CD4-positive, alpha-beta T cell (primary cell): Measurements from ENCODE around the gene ZNF280C. TPM values are rescaled to one million over a fixed set of nuclear protein-coding genes. Genes with fewer than 3 reads are reported as not detected.

Experiments
- ATAC-seq: fragments of 200-7000 bp; cut with Tn5 transposase; one replicate; pipeline ENCODE4 v1.10.0; 2022; ENCODE audit warnings: mild to moderate bottlenecking; ENCODE audit not compliant: poor library complexity
- CTCF ChIA-PET: fragments of 350-600 bp; sonication (Branson Sonifier 250); formaldehyde crosslinking; loops from one replicate; lab custom pipeline; 2021; ENCODE audit warnings: antibody characterized with exemption, inconsistent platforms; lab: Charles Lee
- POLR2A ChIA-PET: fragments of 350-600 bp; sonication (Branson Sonifier 250); formaldehyde crosslinking; loops from one replicate; lab custom pipeline; 2021; ENCODE audit warnings: antibody characterized with exemption, inconsistent platforms; lab: Charles Lee
- DNase-seq, 14 experiments: peaks; one replicate each; pipeline ENCODE4 v3.0.0-alpha.2; 2013 to 2020; ENCODE audit warnings: mixed read lengths in 2 of 14
- H3K27ac ChIP-seq, 2 donors: one replicate each; pipeline versions ENCODE4 v1.5.1 to v1.7.0; 2013; ENCODE audit warnings: low read length in 2 of 2, low read depth in 1 of 2, mild to moderate bottlenecking in 1 of 2
- H3K27me3 ChIP-seq, 2 experiments: 1 replicate in 1 of 2; 2 replicates in 1 of 2; pipeline versions ENCODE4 v1.6.1 to v1.7.0; 2013; ENCODE audit warnings: low read length in 2 of 2, control low read depth in 1 of 2, mild to moderate bottlenecking in 1 of 2, moderate library complexity in 1 of 2; ENCODE audit not compliant: insufficient read depth in 2 of 2, control insufficient read depth in 1 of 2
- H3K36me3 ChIP-seq: one replicate; pipeline ENCODE4 v1.6.1; 2013; ENCODE audit warnings: low read length, control low read depth; ENCODE audit not compliant: insufficient read depth
- H3K4me1 ChIP-seq: one replicate; pipeline ENCODE4 v1.6.1; 2013; ENCODE audit warnings: low read length, control low read depth; ENCODE audit not compliant: insufficient read depth
- H3K4me3 ChIP-seq: one replicate; pipeline ENCODE4 v1.5.1; 2013; ENCODE audit warnings: mild to moderate bottlenecking, low read length, moderate library complexity
- H3K9me3 ChIP-seq, 2 experiments: 1 replicate in 1 of 2; 2 replicates in 1 of 2; pipeline versions ENCODE4 v1.6.1 to v1.7.0; 2013; ENCODE audit warnings: low read length in 2 of 2, mild to moderate bottlenecking in 2 of 2, control low read depth in 1 of 2, moderate library complexity in 1 of 2; ENCODE audit not compliant: control insufficient read depth in 1 of 2, insufficient read depth in 1 of 2
- H3K27ac Mint-ChIP-seq: one replicate; pipeline ENCODE4 v1.8.0; 2020; ENCODE audit warnings: mixed read lengths
- H3K27me3 Mint-ChIP-seq: one replicate; pipeline ENCODE4 v1.8.0; 2021; ENCODE audit warnings: mixed read lengths
- H3K36me3 Mint-ChIP-seq: one replicate; pipeline ENCODE4 v1.8.0; 2021; ENCODE audit warnings: low read depth, mixed read lengths
- H3K4me1 Mint-ChIP-seq: one replicate; pipeline ENCODE4 v1.8.0; 2021; ENCODE audit warnings: low read depth, mixed read lengths
- H3K4me3 Mint-ChIP-seq: one replicate; pipeline ENCODE4 v1.8.0; 2020; ENCODE audit warnings: mild to moderate bottlenecking, mixed read lengths
- H3K9me3 Mint-ChIP-seq: one replicate; pipeline ENCODE4 v1.8.0; 2020; ENCODE audit warnings: mixed read lengths
- intact Hi-C, 2 experiments: fragments of 100-400 bp; cut with DNase I in 1 of 2; cut with micrococcal nuclease in 1 of 2; formaldehyde crosslinking; loops; one replicate each; pipeline versions ENCODE4 v1.15.1 to v1.9.0; 2023 to 2025; cut with DNase I, micrococcal nuclease
- total RNA-seq, 174 experiments: library from RNA in 2 of 174; stranded (reverse) in 2 of 174; gene quantifications; one replicate each; pipeline ENCODE4 v1.2.3 and lab custom pipeline; 2021 to 2026
- TF ChIP-seq, protein P1 (sequence below): fragments of 200-600 bp; IDR thresholded peaks from one replicate; pipeline ENCODE4 v1.8.0; 2022; ENCODE audit warnings: antibody characterized with exemption, mild to moderate bottlenecking

The ZNF280C gene
- total RNA-seq, 2 experiments from 2014 or later: 3.7 to 4.2 TPM

DNA sequence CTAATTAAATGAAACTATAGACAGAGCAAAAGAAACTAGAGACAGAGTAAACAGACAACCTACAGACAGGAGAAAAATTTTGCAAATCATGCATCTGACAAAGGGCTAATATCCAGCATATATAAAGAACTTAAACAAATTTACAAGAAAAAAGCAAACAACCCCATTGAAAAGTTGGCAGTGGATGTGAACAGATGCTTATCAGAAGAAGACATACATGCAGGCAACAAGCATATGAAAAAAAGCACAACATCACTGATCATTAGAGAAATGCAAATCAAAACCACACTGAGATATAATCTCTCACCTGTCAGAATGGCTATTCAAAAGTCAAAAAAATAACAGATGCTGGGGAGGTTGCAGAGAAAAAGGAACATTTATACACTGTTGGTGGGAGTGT lies 14.8 kb downstream of the ZNF280C start:
- Mint-ChIP-seq H3K4me1 (peaks cover 29% of the 10 kb centered on the region), H3K9me3 (no peaks in the 10 kb centered on the region), H3K36me3 (peaks cover 27% of the 10 kb centered on the region), H3K4me3 (no peak overlapping the region), H3K27ac (no peak overlapping the region), H3K27me3 (no peaks in the 10 kb centered on the region)
- ChIA-PET CTCF (no interaction called here), POLR2A (no interaction called here)
- H3K4me1 ChIP-seq: no peaks in the 10 kb centered on the region
- no peak overlapping the region for H3K27ac ChIP-seq
- H3K36me3 ChIP-seq: no peaks in the 10 kb centered on the region
- TF ChIP-seq, protein P1, sequence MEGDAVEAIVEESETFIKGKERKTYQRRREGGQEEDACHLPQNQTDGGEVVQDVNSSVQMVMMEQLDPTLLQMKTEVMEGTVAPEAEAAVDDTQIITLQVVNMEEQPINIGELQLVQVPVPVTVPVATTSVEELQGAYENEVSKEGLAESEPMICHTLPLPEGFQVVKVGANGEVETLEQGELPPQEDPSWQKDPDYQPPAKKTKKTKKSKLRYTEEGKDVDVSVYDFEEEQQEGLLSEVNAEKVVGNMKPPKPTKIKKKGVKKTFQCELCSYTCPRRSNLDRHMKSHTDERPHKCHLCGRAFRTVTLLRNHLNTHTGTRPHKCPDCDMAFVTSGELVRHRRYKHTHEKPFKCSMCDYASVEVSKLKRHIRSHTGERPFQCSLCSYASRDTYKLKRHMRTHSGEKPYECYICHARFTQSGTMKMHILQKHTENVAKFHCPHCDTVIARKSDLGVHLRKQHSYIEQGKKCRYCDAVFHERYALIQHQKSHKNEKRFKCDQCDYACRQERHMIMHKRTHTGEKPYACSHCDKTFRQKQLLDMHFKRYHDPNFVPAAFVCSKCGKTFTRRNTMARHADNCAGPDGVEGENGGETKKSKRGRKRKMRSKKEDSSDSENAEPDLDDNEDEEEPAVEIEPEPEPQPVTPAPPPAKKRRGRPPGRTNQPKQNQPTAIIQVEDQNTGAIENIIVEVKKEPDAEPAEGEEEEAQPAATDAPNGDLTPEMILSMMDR: no peak
- ATAC-seq: no peak
- no peak for DNase-seq
- no peaks in the 10 kb centered on the region for H3K27me3 ChIP-seq
- H3K4me3 ChIP-seq: no peak overlapping the region
- intact Hi-C loops: no loop called here
- no peaks in the 10 kb centered on the region for H3K9me3 ChIP-seq

DNA sequence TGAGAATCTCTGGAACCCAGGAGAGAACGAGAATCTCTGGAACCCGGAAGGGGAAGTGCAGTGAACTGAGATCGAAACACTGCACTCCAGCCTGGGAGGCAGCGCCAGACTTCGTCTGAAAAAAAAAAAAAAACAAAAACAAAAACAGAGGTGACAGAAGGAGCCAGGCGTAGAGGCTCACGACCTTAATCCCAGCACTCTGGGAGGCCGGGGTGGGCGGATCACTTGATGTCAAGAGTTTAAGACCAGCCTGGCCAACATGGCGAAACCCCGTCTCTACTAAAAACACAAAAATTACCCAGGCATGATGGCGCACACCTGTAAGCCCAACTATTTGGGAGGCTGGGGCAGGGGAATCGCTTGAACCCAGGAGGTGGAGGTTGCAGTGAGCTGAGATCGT lies 17.0 kb downstream of the ZNF280C start:
- POLR2A ChIA-PET: no interaction called here
- H3K4me1 ChIP-seq: no peaks in the 10 kb centered on the region

DNA sequence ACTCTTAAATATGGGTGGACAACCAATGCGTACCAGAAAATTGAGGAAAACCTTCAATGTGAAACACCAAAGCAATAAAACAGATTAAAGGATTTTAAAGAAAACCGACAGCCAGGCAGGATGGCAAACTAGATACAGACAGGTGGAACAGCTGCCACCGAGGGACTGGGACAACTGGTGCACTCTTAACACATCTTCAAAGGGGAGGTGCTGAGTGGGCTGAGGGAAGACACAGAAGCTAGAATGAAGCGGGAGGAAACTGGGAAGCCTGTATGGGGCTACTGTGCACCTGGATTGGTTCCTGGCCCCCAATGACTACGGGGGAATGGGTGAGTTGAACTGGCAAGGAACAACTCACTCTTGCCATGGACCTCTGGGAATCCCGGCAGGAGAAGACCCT lies 20.7 kb downstream of the ZNF280C start:
- H3K4me1 Mint-ChIP-seq: peaks cover 14% of the 10 kb centered on the region

More for the DNA sequence above, 17.0 kb downstream of the ZNF280C start:
- Mint-ChIP-seq H3K27me3 (no peaks in the 10 kb centered on the region), H3K9me3 (no peaks in the 10 kb centered on the region), H3K27ac (no peak overlapping the region), H3K36me3 (peaks cover 29% of the 10 kb centered on the region), H3K4me1 (peaks cover 29% of the 10 kb centered on the region), H3K4me3 (no peak overlapping the region)
- no peak overlapping the region for H3K4me3 ChIP-seq
- CTCF ChIA-PET: no interaction called here
- TF ChIP-seq, protein P1: no peak
- no peaks in the 10 kb centered on the region for H3K36me3 ChIP-seq
- no peak overlapping the region for H3K27ac ChIP-seq
- H3K9me3 ChIP-seq: no peaks in the 10 kb centered on the region
- intact Hi-C loops: no loop called here
- H3K27me3 ChIP-seq: no peaks in the 10 kb centered on the region
- no peak for ATAC-seq
- DNase-seq: no peak

More for the DNA sequence above, 20.7 kb downstream of the ZNF280C start:
- Mint-ChIP-seq H3K4me3 (no peak overlapping the region), H3K27me3 (no peaks in the 10 kb centered on the region), H3K27ac (no peak overlapping the region), H3K9me3 (no peaks in the 10 kb centered on the region), H3K36me3 (peaks cover 26% of the 10 kb centered on the region)
- no peaks in the 10 kb centered on the region for H3K27me3 ChIP-seq
- ChIA-PET CTCF (no interaction called here), POLR2A (no interaction called here)
- H3K9me3 ChIP-seq: no peaks in the 10 kb centered on the region
- peaks cover 17% of the 10 kb centered on the region for H3K36me3 ChIP-seq
- no peak overlapping the region for H3K27ac ChIP-seq
- no peak overlapping the region for H3K4me3 ChIP-seq
- no peaks in the 10 kb centered on the region for H3K4me1 ChIP-seq
- TF ChIP-seq, protein P1: no peak
- intact Hi-C loops: no loop called here
- DNase-seq (no peak), ATAC-seq (no peak)
